IMR-90 (cell line): ENCODE data around the gene HOOK1.

Experiments
- CEBPB ChIP-seq: IDR thresholded peaks from 2 replicates; pipeline ENCODE4 v1.6.1; 2012; ENCODE audit warnings: low read depth, low read length, improper control_type of control experiment
- CHD1 ChIP-seq: IDR thresholded peaks from 2 replicates; pipeline ENCODE4 v1.6.1; 2012; ENCODE audit warnings: low read depth, low read length, improper control_type of control experiment
- CTCF ChIP-seq: conservative IDR thresholded peaks from 2 replicates; pipeline ENCODE4 v1.5.1; 2012; ENCODE audit warnings: mild to moderate bottlenecking, low read depth, low read length, improper control_type of control experiment
- MXI1 ChIP-seq: IDR thresholded peaks from 2 replicates; pipeline ENCODE4 v1.6.1; 2012; ENCODE audit warnings: low read depth, mild to moderate bottlenecking, low read length, moderate library complexity, borderline replicate concordance
- POLR2A ChIP-seq: IDR thresholded peaks from 2 replicates; pipeline ENCODE4 v1.6.1; 2012; ENCODE audit warnings: mild to moderate bottlenecking, low read depth, low read length
- RCOR1 ChIP-seq: IDR thresholded peaks from 2 replicates; pipeline ENCODE4 v1.6.1; 2012; ENCODE audit warnings: mild to moderate bottlenecking, low read length, improper control_type of control experiment; ENCODE audit not compliant: insufficient replicate concordance

- TF ChIP-seq POLR2A (no peak), CTCF (no peak), CHD1 (no peak), CEBPB (no peak), MXI1 (no peak), RCOR1 (no peak)
These were observed 1.6 kb downstream of the HOOK1 start for GRCh38 chr1:59816318-59816878.
